ENCODE measurements around the gene CIB1. TPM values are rescaled to one million over a fixed set of nuclear protein-coding genes. Genes with fewer than 3 reads are reported as not detected.
A peak's percentile ranks its signal among the peaks of the same experiment; 100 is the strongest.

The CIB1 gene
- total RNA-seq, 2 experiments from 2014 or later, result 151 to 154 TPM

DNA sequence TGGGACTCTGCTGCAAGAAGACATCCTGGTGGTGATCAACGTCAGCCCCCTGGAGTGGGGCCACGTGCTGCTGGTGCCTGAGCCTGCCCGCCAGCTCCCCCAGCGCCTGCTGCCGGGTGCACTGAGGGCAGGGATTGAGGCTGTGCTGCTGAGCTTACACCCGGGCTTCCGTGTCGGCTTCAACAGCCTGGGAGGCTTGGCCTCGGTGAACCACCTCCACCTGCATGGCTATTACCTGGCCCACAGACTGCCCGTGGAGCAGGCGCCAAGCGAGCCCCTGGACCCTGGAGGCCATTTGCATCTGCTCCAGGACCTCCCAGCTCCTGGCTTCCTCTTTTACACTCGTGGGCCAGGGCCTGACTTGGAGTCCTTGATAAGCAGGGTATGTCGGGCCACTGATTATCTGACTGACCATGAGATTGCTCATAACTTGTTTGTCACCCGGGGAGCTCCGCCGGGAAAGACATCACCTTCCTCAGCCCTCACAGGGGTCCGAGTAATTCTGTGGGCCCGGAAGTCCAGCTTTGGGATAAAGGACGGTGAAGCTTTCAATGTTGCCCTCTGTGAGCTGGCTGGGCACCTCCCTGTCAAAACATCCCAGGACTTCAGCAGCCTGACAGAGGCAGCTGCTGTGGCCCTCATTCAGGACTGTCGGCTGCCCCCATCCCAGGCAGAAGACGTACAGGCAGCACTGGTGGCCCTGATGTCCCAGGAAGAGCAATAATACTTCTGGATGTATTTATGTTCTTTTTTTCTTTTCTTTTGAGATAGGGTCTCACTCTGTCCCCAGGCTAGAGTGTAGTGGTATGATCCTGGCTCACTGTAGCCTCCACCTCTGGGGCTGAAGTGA is 7.8 kb upstream of the CIB1 start:
- no peak overlapping the region for H3K27ac Mint-ChIP-seq
- ATAC-seq, result no peak
- no peaks in the 10 kb centered on the region for H3K9me3 Mint-ChIP-seq
- H3K4me1 Mint-ChIP-seq (ENCODE audit: low read depth), result peaks cover 4% of the 10 kb centered on the region
- H3K27me3 Mint-ChIP-seq, result no peaks in the 10 kb centered on the region
- POLR2A ChIA-PET, result interaction anchor here (1.3 to 1.7 kb wide), 2 partner anchors 21 to 24 kb away, joined by 3 to 4 read pairs; partner anchors contain the start of gene NGRN
- intact Hi-C loops (cut with micrococcal nuclease), result no loop called here
- no peak for DNase-seq
- H3K4me3 Mint-ChIP-seq, result no peak overlapping the region
- TF ChIP-seq, protein P1, sequence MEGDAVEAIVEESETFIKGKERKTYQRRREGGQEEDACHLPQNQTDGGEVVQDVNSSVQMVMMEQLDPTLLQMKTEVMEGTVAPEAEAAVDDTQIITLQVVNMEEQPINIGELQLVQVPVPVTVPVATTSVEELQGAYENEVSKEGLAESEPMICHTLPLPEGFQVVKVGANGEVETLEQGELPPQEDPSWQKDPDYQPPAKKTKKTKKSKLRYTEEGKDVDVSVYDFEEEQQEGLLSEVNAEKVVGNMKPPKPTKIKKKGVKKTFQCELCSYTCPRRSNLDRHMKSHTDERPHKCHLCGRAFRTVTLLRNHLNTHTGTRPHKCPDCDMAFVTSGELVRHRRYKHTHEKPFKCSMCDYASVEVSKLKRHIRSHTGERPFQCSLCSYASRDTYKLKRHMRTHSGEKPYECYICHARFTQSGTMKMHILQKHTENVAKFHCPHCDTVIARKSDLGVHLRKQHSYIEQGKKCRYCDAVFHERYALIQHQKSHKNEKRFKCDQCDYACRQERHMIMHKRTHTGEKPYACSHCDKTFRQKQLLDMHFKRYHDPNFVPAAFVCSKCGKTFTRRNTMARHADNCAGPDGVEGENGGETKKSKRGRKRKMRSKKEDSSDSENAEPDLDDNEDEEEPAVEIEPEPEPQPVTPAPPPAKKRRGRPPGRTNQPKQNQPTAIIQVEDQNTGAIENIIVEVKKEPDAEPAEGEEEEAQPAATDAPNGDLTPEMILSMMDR (IDR thresholded peaks at IDR 0.05), result no peak
- CTCF ChIA-PET, result interaction anchor here (1.4 to 1.8 kb wide), 2 partner anchors 16 to 59 kb away, joined by 3 to 4 read pairs; no protein-coding TSS in a partner anchor
- H3K36me3 Mint-ChIP-seq (ENCODE audit: low read depth), result peaks cover 7% of the 10 kb centered on the region

DNA sequence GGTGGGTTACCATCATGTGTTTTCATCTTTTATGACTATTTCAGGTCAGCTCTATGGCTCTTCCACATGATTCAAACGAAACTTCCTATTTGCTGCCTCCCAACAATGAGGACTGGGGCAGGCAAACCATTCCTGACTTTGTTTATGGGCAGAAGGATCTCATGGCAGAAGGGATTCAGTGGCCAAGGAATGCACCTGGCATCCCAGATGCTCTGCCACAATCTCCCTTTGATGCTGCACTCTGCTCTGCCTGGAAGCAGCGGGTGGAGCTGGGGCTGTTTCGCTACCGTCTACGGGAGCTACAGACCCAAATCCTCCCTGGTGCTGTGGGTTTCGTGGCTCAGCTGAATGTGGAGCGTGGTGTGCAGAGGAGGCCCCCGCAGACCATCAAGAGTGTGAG is 7.1 kb upstream of the CIB1 start:
- H3K36me3 Mint-ChIP-seq (ENCODE audit: low read depth), result peaks cover 11% of the 10 kb centered on the region
- TF ChIP-seq, protein P1 (IDR thresholded peaks at IDR 0.05), result no peak
- ATAC-seq, result no peak
- POLR2A ChIA-PET, result interaction anchor here (1.3 to 1.7 kb wide), 2 partner anchors 22 to 25 kb away, joined by 3 to 4 read pairs; partner anchors contain the start of gene NGRN
- no peak overlapping the region for H3K27ac Mint-ChIP-seq
- peaks cover 6% of the 10 kb centered on the region for H3K4me1 Mint-ChIP-seq (ENCODE audit: low read depth)
- CTCF ChIA-PET, result interaction anchor here (1.4 to 1.8 kb wide), 2 partner anchors 17 to 60 kb away, joined by 3 to 4 read pairs; no protein-coding TSS in a partner anchor
- no peak overlapping the region for H3K4me3 Mint-ChIP-seq
- intact Hi-C loops (cut with micrococcal nuclease), result no loop called here
- no peak for DNase-seq
- no peaks in the 10 kb centered on the region for H3K9me3 Mint-ChIP-seq
- H3K27me3 Mint-ChIP-seq, result no peaks in the 10 kb centered on the region

- ChIA-PET POLR2A (interaction anchor here (1.3 kb wide), 1 partner anchor 26 kb away, joined by 3 read pairs; the partner anchor contains the start of gene NGRN), CTCF (interaction anchor here (0.9 to 1.0 kb wide), 2 partner anchors 9 to 54 kb away, joined by 3 read pairs; no protein-coding TSS in a partner anchor)
- Mint-ChIP-seq H3K27ac (no peak overlapping the region), H3K9me3 (no peaks in the 10 kb centered on the region), H3K4me1 (ENCODE audit: low read depth) (peaks cover 12% of the 10 kb centered on the region), H3K4me3 (no peak overlapping the region), H3K36me3 (ENCODE audit: low read depth) (peaks cover 11% of the 10 kb centered on the region), H3K27me3 (no peaks in the 10 kb centered on the region)
- ATAC-seq (no peak), DNase-seq (no peak)
- TF ChIP-seq, protein P1 (IDR thresholded peaks at IDR 0.05), result no peak
- intact Hi-C loops (cut with micrococcal nuclease), result no loop called here
Observed at GRCh38 chr15:90239371-90239770, 5.6 kb upstream of the CIB1 start.

- ChIA-PET POLR2A (interaction anchor here (0.6 to 3.3 kb wide), 11 partner anchors 8 to 135 kb away, joined by 3 to 13 read pairs (median 3); partner anchors contain the start of genes IDH2, NGRN, SEMA4B and TTLL13), CTCF (interaction anchor here (0.8 to 4.5 kb wide), 6 partner anchors 13 to 93 kb away, joined by 3 to 24 read pairs (median 4); no protein-coding TSS in a partner anchor)
- ATAC-seq (no peak), DNase-seq (no peak)
- Mint-ChIP-seq H3K27ac (peak within 1 kb of the TSS; percentile 94), H3K9me3 (no peaks in the 10 kb centered on the region), H3K27me3 (no peaks in the 10 kb centered on the region), H3K36me3 (ENCODE audit: low read depth) (peaks cover 41% of the 10 kb centered on the region), H3K4me1 (ENCODE audit: low read depth) (peaks cover 43% of the 10 kb centered on the region), H3K4me3 (peak within 1 kb of the TSS; percentile 99)
- intact Hi-C loops (cut with micrococcal nuclease), result loop anchor here (5.0 kb wide), 1 partner anchor 33 kb away; the partner anchor contains the start of gene NGRN
- TF ChIP-seq, protein P1 (IDR thresholded peaks at IDR 0.05), result no peak
Observed at GRCh38 chr15:90234096-90234988, 601 bp upstream of the CIB1 start, which contains the start of gene GDPGP1. Gene GDPGP1, plus strand, starts transcription at chr15:90234209. Its CDS starts 6,700 bp downstream, at chr15:90240909.
